ENCODE measurements around the gene MBD3. TPM values are rescaled to one million over a fixed set of nuclear protein-coding genes. Genes with fewer than 3 reads are reported as not detected.
"Not testable (repeated sequence)": the region's sequence is repeated elsewhere in the genome, so short reads cannot be mapped to it uniquely, and the experiment has no call there.

The MBD3 gene
- total RNA-seq, 5 donors from 2014 or later (not counting 1 experiment from before 2014, with no cell fraction given), result 51.8 to 80.3 (median 75.5) TPM

- Histone ChIP-seq H3K9me3 (no peaks in the 10 kb centered on the region), H3K27ac (ENCODE audit: low read length) (no peak overlapping the region), H3K4me3 (ENCODE audit: control insufficient read depth in 1 of 2, extremely low read depth in 1 of 2, low read length in 1 of 2) (no peak overlapping the region), H3K27me3 (replicated peaks in 1 of 2; ENCODE audit: control insufficient read depth in 2 of 2, extremely low read depth in 1 of 2, insufficient read depth in 2 of 2, low read length in 1 of 2) (peaks cover 0 to 63% of the 10 kb centered on the region in 2 experiments), H3K36me3 (ENCODE audit: control insufficient read depth in 2 of 2, extremely low read depth in 1 of 2, insufficient read depth in 1 of 2, low read length in 1 of 2) (no peaks in the 10 kb centered on the region), H3K4me1 (ENCODE audit: control insufficient read depth in 1 of 2, extremely low read depth in 1 of 2, insufficient read depth in 2 of 2, low read length in 2 of 2) (no peaks in the 10 kb centered on the region)
- no CpG with 5 or more reads among the region's 9 CpGs for WGBS (ENCODE audit: insufficient coverage)
- no peaks in the 10 kb centered on the region for H3K4me1 Mint-ChIP-seq
- CTCF ChIA-PET, result no interaction called here
- H3K27me3 Mint-ChIP-seq, result peaks cover 26 to 33% of the 10 kb centered on the region in 2 donors
- POLR2A ChIA-PET, result no interaction called here
- no peak overlapping the region for H3K27ac Mint-ChIP-seq
- no peak for DNase-seq
- ATAC-seq (replicated peaks in 1 of 4), result no peak
- H3K9me3 Mint-ChIP-seq, result no peaks in the 10 kb centered on the region
- H3K4me3 Mint-ChIP-seq, result no peak overlapping the region
- H3K36me3 Mint-ChIP-seq, result no peaks in the 10 kb centered on the region
These were observed 60.7 kb downstream of the MBD3 start for GRCh38 chr19:1532003-1532402.

- CTCF ChIA-PET, result no interaction called here
- POLR2A ChIA-PET, result no interaction called here
These were observed 61.1 kb downstream of the MBD3 start for GRCh38 chr19:1531587-1531986.

DNA sequence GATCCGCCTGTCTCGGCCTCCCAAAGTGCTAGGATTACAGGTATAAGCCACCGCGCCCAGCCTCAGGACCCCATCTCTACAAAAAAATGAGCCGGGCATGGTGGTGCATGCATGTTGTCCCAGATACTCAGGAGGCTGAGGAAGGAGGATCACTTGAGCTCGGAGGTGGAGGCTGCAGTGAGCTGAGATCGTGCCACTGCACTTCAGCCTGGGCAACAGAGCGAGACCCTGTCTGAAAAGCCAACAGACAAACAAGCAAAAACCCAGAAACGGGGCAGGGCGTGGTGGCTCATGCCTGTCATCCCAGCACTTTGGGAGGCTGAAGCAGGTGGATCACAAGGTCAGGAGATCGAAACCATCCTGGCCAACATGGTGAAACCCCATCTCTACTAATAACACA, 61.8 kb downstream of the MBD3 start:
- ATAC-seq (replicated peaks in 1 of 4); H3K4me1 Mint-ChIP-seq; H3K36me3 Mint-ChIP-seq; H3K4me3 ChIP-seq (ENCODE audit: control insufficient read depth in 1 of 2, extremely low read depth in 1 of 2, low read length in 1 of 2); H3K36me3 ChIP-seq (ENCODE audit: control insufficient read depth in 2 of 2, extremely low read depth in 1 of 2, insufficient read depth in 1 of 2, low read length in 1 of 2); H3K9me3 ChIP-seq; DNase-seq; POLR2A ChIA-PET; H3K4me3 Mint-ChIP-seq; H3K9me3 Mint-ChIP-seq; CTCF ChIA-PET; H3K4me1 ChIP-seq (ENCODE audit: control insufficient read depth in 1 of 2, extremely low read depth in 1 of 2, insufficient read depth in 2 of 2, low read length in 2 of 2); H3K27ac ChIP-seq (ENCODE audit: low read length); H3K27ac Mint-ChIP-seq: not testable (repeated sequence)
- 84% methylated on average over 8 of the region's 11 CpGs for WGBS (ENCODE audit: insufficient coverage)
- H3K27me3 Mint-ChIP-seq, result peaks cover 34 to 42% of the 10 kb centered on the region in 2 donors
- H3K27me3 ChIP-seq (replicated peaks in 1 of 2; ENCODE audit: control insufficient read depth in 2 of 2, extremely low read depth in 1 of 2, insufficient read depth in 2 of 2, low read length in 1 of 2), result peaks cover 0 to 73% of the 10 kb centered on the region in 2 experiments

More at GRCh38 chr19:1531587-1531986, 61.1 kb downstream of the MBD3 start:
- Histone ChIP-seq H3K27ac (ENCODE audit: low read length) (no peak overlapping the region), H3K36me3 (ENCODE audit: control insufficient read depth in 2 of 2, extremely low read depth in 1 of 2, insufficient read depth in 1 of 2, low read length in 1 of 2) (no peaks in the 10 kb centered on the region), H3K9me3 (no peaks in the 10 kb centered on the region), H3K4me1 (ENCODE audit: control insufficient read depth in 1 of 2, extremely low read depth in 1 of 2, insufficient read depth in 2 of 2, low read length in 2 of 2) (no peaks in the 10 kb centered on the region), H3K27me3 (replicated peaks in 1 of 2; ENCODE audit: control insufficient read depth in 2 of 2, extremely low read depth in 1 of 2, insufficient read depth in 2 of 2, low read length in 1 of 2) (peaks cover 0 to 66% of the 10 kb centered on the region in 2 experiments), H3K4me3 (ENCODE audit: control insufficient read depth in 1 of 2, extremely low read depth in 1 of 2, low read length in 1 of 2) (no peak overlapping the region)
- ATAC-seq (replicated peaks in 1 of 4) (no peak), DNase-seq (no peak)
- H3K36me3 Mint-ChIP-seq, result no peaks in the 10 kb centered on the region
- no peaks in the 10 kb centered on the region for H3K4me1 Mint-ChIP-seq
- peaks cover 27 to 35% of the 10 kb centered on the region in 2 donors for H3K27me3 Mint-ChIP-seq
- H3K9me3 Mint-ChIP-seq, result no peaks in the 10 kb centered on the region
- H3K27ac Mint-ChIP-seq, result no peak overlapping the region
- H3K4me3 Mint-ChIP-seq, result no peak overlapping the region
- 90% methylated on average over 11 of the region's 11 CpGs for WGBS (ENCODE audit: insufficient coverage)

- DNase-seq (no peak), ATAC-seq (replicated peaks in 1 of 4) (no peak)
- WGBS (ENCODE audit: insufficient coverage), result 74% methylated on average over 14 of the region's 16 CpGs
- no peaks in the 10 kb centered on the region for H3K4me1 ChIP-seq (ENCODE audit: control insufficient read depth in 1 of 2, extremely low read depth in 1 of 2, insufficient read depth in 2 of 2, low read length in 2 of 2)
- H3K27me3 ChIP-seq (replicated peaks in 1 of 2; ENCODE audit: control insufficient read depth in 2 of 2, extremely low read depth in 1 of 2, insufficient read depth in 2 of 2, low read length in 1 of 2), result peaks cover 5 to 78% of the 10 kb centered on the region in 2 experiments
- Mint-ChIP-seq H3K36me3 (no peaks in the 10 kb centered on the region), H3K9me3 (no peaks in the 10 kb centered on the region), H3K27ac (no peak overlapping the region), H3K4me1 (peaks cover 3 to 5% (median 5%) of the 10 kb centered on the region in 3 donors), H3K27me3 (peaks cover 40 to 49% of the 10 kb centered on the region in 2 donors), H3K4me3 (no peak overlapping the region)
- no peaks in the 10 kb centered on the region for H3K36me3 ChIP-seq (ENCODE audit: control insufficient read depth in 2 of 2, extremely low read depth in 1 of 2, insufficient read depth in 1 of 2, low read length in 1 of 2)
- H3K9me3 ChIP-seq, result no peaks in the 10 kb centered on the region
- H3K4me3 ChIP-seq (ENCODE audit: control insufficient read depth in 1 of 2, extremely low read depth in 1 of 2, low read length in 1 of 2), result no peak overlapping the region
- no peak overlapping the region for H3K27ac ChIP-seq (ENCODE audit: low read length)
- ChIA-PET POLR2A (no interaction called here), CTCF (no interaction called here)
These were observed 63.2 kb downstream of the MBD3 start for GRCh38 chr19:1529430-1529816.

DNA sequence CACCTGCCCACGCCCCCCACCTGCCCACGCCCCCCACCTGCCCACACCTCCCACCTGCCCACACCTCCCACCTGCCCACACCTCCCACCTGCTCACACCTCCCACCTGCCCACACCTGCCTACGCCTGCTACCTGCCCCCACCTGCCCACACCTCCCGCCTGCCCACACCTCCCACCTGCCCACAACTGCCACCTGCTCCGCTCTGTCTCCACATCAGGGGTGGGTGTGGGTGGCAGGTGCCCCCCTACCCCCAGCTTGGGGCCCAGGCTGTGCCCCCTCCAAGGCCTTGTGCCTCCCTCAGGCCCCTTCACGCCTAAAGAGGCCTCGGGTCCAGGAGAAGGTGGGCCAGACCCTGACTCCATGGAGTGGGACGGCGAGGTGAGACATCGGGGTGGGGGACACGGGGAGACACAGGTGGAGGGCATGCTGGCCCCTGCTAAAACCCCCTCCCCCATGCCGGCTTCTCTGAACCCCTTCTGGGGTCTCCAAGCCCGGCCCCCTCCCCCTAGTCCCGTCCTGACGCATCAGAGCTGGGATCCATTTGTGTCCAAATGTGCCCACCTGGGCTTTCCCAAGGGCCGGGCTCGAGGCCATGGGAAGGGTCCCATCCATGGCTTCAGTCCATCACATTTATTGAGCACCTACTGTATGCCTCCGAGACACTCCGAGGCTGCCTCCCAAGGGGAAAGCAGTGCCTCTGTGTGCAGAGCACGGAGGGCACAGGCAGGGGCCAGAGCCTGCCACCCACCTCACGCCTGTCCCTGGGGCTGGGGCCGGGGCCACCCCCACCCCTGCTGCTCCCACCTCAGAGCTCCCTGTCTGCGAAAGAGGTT, 63.9 kb downstream of the MBD3 start:
- H3K9me3 ChIP-seq, result no peaks in the 10 kb centered on the region
- H3K27ac Mint-ChIP-seq, result no peak overlapping the region
- POLR2A ChIA-PET, result no interaction called here

DNA sequence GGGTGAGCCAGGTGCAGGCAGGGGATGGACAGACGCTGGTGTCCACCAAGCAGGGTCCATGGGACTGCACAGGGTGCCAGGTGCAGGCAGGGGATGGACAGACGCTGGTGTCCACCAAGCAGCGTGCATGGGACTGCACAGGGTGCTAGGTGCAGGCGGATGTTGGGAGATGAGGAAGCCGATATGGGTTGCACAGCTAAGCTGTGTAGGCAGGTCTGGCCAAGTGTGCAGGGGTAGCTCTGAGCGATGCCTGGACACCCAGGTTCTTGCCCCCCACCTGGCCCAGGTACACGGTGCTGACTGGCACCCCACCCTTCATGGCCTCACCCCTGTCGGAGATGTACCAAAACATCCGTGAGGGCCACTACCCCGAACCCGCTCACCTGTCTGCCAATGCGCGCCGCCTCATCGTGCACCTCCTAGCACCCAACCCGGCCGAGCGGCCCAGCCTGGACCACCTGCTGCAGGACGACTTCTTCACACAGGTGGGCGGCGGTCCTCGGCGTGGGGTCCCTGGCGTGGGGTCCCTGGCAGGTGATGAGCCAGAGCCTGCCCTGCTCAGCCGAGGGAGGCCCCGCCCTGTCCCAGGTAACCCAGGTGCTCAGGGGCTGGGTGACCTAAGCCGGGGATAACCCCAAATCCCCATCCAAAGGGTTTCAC, 64.9 kb downstream of the MBD3 start:
- Mint-ChIP-seq H3K27me3 (peaks cover 44 to 52% of the 10 kb centered on the region in 2 donors), H3K9me3 (no peaks in the 10 kb centered on the region), H3K36me3 (no peaks in the 10 kb centered on the region), H3K4me1 (peaks cover 4 to 8% (median 7%) of the 10 kb centered on the region in 3 donors), H3K27ac (no peak overlapping the region), H3K4me3 (no peak overlapping the region)
- CTCF ChIA-PET, result no interaction called here
- no peak overlapping the region for H3K27ac ChIP-seq (ENCODE audit: low read length)
- ATAC-seq (replicated peaks in 1 of 4) (no peak), DNase-seq (no peak)
- no peak overlapping the region for H3K4me3 ChIP-seq (ENCODE audit: control insufficient read depth in 1 of 2, extremely low read depth in 1 of 2, low read length in 1 of 2)
- no peaks in the 10 kb centered on the region for H3K36me3 ChIP-seq (ENCODE audit: control insufficient read depth in 2 of 2, extremely low read depth in 1 of 2, insufficient read depth in 1 of 2, low read length in 1 of 2)
- no peaks in the 10 kb centered on the region for H3K4me1 ChIP-seq (ENCODE audit: control insufficient read depth in 1 of 2, extremely low read depth in 1 of 2, insufficient read depth in 2 of 2, low read length in 2 of 2)
- POLR2A ChIA-PET, result interaction anchor here in 1 of 2 donors (0.7 kb wide), 1 partner anchor 28 kb away, joined by 3 read pairs; no protein-coding TSS in a partner anchor
- peaks cover 5 to 76% of the 10 kb centered on the region in 2 experiments for H3K27me3 ChIP-seq (replicated peaks in 1 of 2; ENCODE audit: control insufficient read depth in 2 of 2, extremely low read depth in 1 of 2, insufficient read depth in 2 of 2, low read length in 1 of 2)
- WGBS (ENCODE audit: insufficient coverage), result 79% methylated on average over 25 of the region's 27 CpGs
- H3K9me3 ChIP-seq, result no peaks in the 10 kb centered on the region

More for the DNA sequence above, 63.9 kb downstream of the MBD3 start:
- WGBS (ENCODE audit: insufficient coverage), result 82% methylated on average over 16 of the region's 23 CpGs
- DNase-seq (no peak), ATAC-seq (replicated peaks in 1 of 4) (no peak)
- Histone ChIP-seq H3K4me3 (ENCODE audit: control insufficient read depth in 1 of 2, extremely low read depth in 1 of 2, low read length in 1 of 2) (no peak overlapping the region), H3K4me1 (ENCODE audit: control insufficient read depth in 1 of 2, extremely low read depth in 1 of 2, insufficient read depth in 2 of 2, low read length in 2 of 2) (no peaks in the 10 kb centered on the region), H3K36me3 (ENCODE audit: control insufficient read depth in 2 of 2, extremely low read depth in 1 of 2, insufficient read depth in 1 of 2, low read length in 1 of 2) (no peaks in the 10 kb centered on the region), H3K27me3 (replicated peaks in 1 of 2; ENCODE audit: control insufficient read depth in 2 of 2, extremely low read depth in 1 of 2, insufficient read depth in 2 of 2, low read length in 1 of 2) (peaks cover 5 to 76% of the 10 kb centered on the region in 2 experiments), H3K27ac (ENCODE audit: low read length) (no peak overlapping the region)
- CTCF ChIA-PET, result no interaction called here
- Mint-ChIP-seq H3K36me3 (no peaks in the 10 kb centered on the region), H3K4me3 (no peak overlapping the region), H3K4me1 (peaks cover 4 to 8% (median 7%) of the 10 kb centered on the region in 3 donors), H3K27me3 (peaks cover 42 to 51% of the 10 kb centered on the region in 2 donors), H3K9me3 (no peaks in the 10 kb centered on the region)

Data from T-cell (primary cell).